Right renal cortex interstitium (tissue), 3 donors: Measurements from ENCODE around the gene MCC. TPM values are rescaled to one million over a fixed set of nuclear protein-coding genes. Genes with fewer than 3 reads are reported as not detected.

Experiments
- DNase-seq, 3 donors: peaks; one replicate each; pipeline ENCODE4 v3.0.0-alpha.2; 2013; ENCODE audit warnings: low read depth in 3 of 3, low spot score in 2 of 3
- polyA plus RNA-seq, 3 donors: library from polyadenylated mRNA; unstranded; fragments of 120-200 nt; gene quantifications; one replicate each; pipeline ENCODE4 v1.2.1, GENCODE V29; 2013; ENCODE audit not compliant: insufficient read length in 3 of 3

MCC gene
- polyA plus RNA-seq, 3 donors, result 27.5 to 32.1 (median 31.6) TPM

GRCh38 chr5:113278976-113279375 is 209.3 kb downstream of the MCC start:
- DNase-seq, result no peak

GRCh38 chr5:113276493-113276892 is 211.8 kb downstream of the MCC start:
- DNase-seq, result no peak

- DNase-seq, result no peak
Measured at GRCh38 chr5:113276001-113276400, 212.3 kb downstream of the MCC start.

DNA sequence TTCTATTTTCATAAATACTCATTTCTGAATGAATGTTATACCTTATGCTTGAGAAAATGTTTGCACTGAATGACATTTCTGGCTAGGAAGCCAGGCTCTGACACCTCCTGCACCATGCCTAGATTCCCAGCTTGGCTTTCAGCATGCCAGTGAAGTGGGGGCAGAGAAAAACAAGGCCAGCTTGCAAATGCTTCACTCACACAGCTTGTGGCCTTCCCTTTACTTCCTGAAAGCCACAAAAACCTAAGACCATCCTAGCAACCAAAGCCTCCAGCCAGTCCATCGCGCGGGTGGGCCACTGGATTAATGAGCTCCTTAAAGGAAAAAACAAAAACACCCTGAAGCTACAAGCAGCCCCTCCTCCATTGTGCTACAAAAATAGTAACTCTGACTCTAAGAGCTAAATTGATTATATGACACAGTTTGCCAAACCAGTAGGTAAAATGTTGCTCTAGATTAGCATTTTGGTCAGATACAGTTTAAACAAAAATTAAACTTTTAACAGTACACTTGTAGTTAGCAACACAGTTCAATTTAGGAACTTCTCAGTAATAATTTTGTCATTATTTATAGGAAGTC is 213.3 kb downstream of the MCC start:
- no peak for DNase-seq

DNA sequence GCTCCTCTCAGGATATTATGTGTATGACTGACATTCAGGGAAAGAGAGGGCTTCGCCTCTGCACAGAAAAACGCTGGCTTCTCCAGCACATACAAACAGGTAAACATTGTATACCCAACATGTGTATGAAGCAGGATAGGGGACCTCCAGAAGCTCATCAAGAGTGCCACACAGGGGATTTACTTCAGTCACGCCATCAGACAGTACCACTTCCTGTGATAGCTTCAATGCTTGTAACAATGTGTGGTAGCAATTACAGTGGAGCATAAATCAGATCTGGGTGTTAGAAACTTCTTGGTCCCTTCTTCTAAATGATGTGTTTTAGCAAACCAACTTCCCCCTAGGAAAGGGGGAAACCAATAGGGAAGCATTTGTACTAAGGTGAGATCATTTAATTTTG is 214.3 kb downstream of the MCC start:
- no peak for DNase-seq

GRCh38 chr5:113271745-113272454 is 216.4 kb downstream of the MCC start:
- no peak for DNase-seq

GRCh38 chr5:113271015-113271414 is 217.2 kb downstream of the MCC start:
- no peak for DNase-seq

DNA sequence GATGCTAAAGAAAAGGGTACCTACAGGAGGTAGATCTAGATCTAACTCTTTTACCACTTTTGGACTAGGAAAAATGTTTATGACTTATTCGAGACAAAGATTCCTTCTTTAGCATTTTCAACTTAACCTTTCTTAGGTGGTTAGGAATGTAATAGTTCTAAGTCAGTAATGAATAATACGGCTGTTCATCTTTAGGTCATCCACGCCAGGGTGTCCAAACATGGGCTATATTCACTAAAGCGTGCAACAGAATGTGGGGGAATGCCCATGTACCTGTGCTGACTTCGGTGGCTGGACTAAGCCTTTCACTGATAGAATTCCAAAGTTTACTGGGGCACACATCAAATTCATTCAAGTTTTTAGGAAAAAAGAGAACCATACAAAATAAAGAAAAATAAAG is 218.2 kb downstream of the MCC start:
- DNase-seq, result no peak

DNA sequence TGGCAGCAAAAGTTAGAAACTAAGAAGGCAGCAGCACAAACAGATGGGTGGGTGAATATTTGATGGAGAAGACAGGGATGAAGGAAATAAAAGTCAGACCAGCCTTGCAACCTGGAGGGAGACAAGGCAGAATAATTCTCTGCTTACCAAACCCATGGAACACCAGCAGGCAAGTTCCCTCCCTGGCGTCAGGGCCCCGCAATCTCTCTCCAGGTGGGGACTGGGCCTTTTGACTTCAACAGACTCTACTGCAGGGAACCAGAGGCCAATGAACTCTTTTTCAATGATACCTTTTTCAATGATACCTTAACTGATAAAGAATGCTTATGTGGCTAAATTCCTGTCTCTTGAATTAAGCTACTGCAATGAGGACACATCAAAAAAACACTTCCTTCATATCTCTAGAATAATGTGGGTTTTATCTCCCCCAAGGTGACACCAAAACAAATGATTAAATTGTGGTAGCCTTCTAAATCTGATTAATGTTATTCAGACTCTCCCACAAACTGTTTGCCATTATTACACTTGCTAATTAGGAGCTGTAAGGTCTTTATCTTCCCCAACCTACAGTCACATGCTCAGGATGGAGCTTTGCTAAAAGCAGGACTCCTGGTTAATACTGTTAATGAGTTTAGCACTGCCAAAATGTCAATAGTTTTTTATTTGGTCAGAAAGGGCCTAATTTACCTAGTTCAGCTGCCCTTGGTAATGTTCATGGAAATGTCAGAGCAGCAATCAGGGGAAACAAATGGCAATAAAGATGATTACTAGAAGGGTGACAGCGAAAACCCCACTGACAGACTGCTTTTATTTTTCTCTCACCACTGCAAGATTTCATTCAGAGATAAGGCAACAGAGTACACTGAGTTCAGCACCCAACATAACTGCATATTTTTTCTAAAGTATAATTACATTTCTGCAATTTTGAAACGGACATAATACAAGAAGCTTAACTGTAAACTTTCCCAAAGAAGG is 218.9 kb downstream of the MCC start:
- DNase-seq, result no peak

GRCh38 chr5:113268232-113268631 is 220.0 kb downstream of the MCC start:
- DNase-seq, result no peak

GRCh38 chr5:113267361-113267900 is 220.8 kb downstream of the MCC start:
- no peak for DNase-seq

GRCh38 chr5:113266913-113267227 is 221.4 kb downstream of the MCC start:
- DNase-seq, result no peak

DNA sequence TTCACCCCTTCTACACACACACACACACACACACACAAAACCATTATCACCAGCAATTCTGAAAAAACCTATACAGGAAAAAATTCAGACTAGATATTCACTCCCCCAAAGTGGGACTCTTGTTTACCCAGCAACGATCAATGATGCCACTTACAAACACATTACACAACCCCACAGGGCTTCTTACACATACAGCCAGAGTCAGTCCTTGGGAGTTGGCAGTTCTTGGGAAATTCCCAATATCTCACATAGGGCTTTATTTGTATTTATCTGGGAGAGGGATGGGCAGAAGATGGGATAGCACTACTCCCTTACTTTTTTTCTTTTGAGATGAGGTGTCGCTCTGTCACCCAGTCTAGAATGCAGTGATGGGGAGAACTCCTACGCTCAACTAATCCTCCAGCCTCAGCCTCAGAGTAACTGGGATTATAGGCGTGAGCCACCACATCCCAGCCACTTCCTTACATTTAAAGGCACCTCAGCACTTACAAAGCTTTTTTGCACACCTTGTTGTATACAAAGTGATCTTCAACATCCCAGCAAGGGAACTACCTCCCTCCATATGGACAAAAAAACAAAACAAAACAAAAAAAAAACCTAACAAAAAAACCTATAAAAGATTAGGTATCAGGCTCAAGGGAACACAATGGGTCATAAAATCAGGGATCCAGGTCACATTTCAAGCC is 221.9 kb downstream of the MCC start:
- no peak for DNase-seq

- DNase-seq, result no peak
Measured at GRCh38 chr5:113265190-113265589, 223.1 kb downstream of the MCC start.

DNA sequence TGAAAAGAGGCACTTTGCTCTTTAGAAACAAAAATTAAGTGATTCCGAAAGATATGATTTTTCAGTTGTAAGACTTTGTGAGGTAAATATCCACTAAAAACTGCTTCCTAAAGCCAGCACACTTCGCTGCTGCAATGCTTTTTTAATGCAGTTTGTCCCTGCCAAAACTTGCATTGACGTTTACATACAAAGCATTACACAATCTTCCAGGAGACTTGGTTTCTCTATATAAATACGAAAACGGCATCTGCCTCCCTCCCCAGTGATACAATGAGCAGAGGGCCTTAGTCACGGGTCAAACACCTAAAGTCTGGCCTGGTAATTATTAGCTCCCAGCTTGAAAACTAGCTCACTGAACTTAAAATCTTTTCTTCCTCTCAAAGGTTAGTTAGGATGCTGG is 224.2 kb downstream of the MCC start:
- no peak for DNase-seq

DNA sequence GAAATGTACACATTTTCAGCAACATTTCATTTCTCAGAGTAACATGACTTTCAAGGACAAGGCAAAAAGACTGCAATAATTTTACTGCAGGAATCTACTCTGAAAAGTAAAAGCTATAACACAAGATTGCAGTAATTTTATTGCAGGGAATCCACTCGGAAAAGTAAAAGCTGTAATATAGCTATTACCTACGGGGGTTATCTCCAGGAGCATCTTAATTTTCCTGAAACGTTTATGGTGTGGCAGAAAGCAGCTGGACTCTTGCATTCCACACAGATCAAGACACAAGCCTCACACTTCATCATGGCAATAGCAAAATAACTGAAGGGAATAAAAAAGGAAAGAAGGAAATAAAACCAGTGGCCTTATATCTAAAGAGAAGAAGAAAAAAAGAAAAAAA is 224.7 kb downstream of the MCC start:
- no peak for DNase-seq

DNA sequence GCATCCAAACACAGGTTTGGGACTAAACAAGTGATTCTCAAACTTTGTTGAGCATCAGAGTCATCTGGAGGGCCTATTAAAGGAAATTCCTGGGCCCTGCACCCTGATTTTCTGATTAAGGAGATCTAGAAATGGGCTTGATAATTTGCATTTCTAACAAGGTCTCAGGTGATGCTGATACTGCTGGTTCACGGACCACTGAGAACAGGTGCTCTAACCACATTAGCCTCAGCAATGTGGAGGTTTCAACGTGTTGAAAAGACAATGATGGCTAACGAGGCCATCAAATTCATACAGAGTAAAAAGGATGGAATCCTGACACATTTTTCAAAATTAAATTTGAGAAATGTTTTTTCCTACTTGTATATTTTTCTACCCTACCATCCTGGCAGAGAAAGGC is 225.6 kb downstream of the MCC start:
- no peak for DNase-seq

- no peak for DNase-seq
Measured at GRCh38 chr5:113259034-113259433, 229.2 kb downstream of the MCC start.

DNA sequence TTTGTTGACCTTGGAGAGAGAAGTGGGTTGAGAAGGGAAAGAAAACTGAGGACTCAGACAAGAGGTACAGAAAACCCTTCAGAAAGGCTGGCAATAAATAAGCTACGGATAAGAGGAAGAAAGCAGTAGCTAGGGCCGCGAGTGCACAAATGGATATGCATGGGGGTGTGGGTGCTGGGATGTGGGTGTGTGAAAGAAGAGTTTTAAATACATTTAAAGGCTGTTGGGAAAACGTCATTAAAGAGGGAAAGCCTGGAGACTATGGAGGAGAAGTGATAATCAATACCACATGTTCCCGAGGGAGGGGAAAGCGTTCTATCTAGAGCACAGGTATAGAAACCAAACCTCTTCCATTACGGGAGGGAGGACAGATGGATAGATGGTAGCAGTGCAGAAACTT is 230.7 kb downstream of the MCC start:
- DNase-seq, result no peak

GRCh38 chr5:113256671-113257452 is 231.4 kb downstream of the MCC start:
- DNase-seq, result no peak
